ENCODE data around the gene ZSWIM8.

DNA sequence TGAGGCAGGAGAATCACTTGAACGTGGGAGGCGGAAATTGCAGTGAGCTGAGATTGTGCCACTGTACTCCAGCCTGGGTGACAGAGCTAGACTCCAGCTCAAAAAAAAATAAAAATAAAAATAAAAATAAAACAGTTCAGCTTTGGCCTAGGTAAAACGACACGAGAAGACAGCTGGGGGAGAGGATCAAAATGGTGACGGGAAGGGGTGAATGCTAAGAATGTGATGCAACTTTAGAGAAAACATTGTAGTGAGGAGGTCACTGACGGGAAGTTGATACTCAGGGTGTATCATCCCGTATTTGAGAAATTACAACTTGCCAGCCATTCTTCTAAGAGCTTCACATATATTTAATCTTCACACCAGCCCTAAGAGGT lies 24.9 kb downstream of the ZSWIM8 start:
- TF ChIP-seq REST (tag by site-specific recombination; IDR thresholded peaks at IDR 0.05) (no peak), ZNF354C (tag by site-specific recombination; IDR thresholded peaks at IDR 0.05; ENCODE audit: borderline replicate concordance, low read depth) (no peak), SP2 (tag by site-specific recombination; IDR thresholded peaks at IDR 0.05) (no peak), ZBTB7A (tag by site-specific recombination; IDR thresholded peaks at IDR 0.05; ENCODE audit: low read depth) (no peak), ZNF155 (tag by site-specific recombination; IDR thresholded peaks at IDR 0.05) (no peak), ZNF473 (tag by site-specific recombination; IDR thresholded peaks at IDR 0.05) (no peak), TCF7L2 (IDR thresholded peaks at IDR 0.05; ENCODE audit: borderline replicate concordance, low read depth, low read length) (no peak), KLF9 (tag by site-specific recombination; IDR thresholded peaks at IDR 0.05; ENCODE audit: low read depth) (no peak), ZNF24 (tag by site-specific recombination; IDR thresholded peaks at IDR 0.05) (no peak)
- TF ChIP-seq, protein P1, sequence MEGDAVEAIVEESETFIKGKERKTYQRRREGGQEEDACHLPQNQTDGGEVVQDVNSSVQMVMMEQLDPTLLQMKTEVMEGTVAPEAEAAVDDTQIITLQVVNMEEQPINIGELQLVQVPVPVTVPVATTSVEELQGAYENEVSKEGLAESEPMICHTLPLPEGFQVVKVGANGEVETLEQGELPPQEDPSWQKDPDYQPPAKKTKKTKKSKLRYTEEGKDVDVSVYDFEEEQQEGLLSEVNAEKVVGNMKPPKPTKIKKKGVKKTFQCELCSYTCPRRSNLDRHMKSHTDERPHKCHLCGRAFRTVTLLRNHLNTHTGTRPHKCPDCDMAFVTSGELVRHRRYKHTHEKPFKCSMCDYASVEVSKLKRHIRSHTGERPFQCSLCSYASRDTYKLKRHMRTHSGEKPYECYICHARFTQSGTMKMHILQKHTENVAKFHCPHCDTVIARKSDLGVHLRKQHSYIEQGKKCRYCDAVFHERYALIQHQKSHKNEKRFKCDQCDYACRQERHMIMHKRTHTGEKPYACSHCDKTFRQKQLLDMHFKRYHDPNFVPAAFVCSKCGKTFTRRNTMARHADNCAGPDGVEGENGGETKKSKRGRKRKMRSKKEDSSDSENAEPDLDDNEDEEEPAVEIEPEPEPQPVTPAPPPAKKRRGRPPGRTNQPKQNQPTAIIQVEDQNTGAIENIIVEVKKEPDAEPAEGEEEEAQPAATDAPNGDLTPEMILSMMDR (tag by site-specific recombination; IDR thresholded peaks at IDR 0.05), result no peak

All from HEK293 (cell line).